Renal cortical epithelial cell (primary cell): ENCODE measurements around the gene MOB3B. TPM values are rescaled to one million over a fixed set of nuclear protein-coding genes. Genes with fewer than 3 reads are reported as not detected.

Experiments
- DNase-seq: peaks from one replicate; pipeline ENCODE4 v3.0.0-alpha.2; 2011; ENCODE audit warnings: low read depth
- total RNA-seq: library from RNA; depleted of rRNA; stranded (reverse); fragments of >200 nt; gene quantifications from 2 replicates; pipeline ENCODE4 v1.2.3, GENCODE V29; 2014

Gene MOB3B
- total RNA-seq, 1 donor from 2014 or later, result 1.4 TPM

DNA sequence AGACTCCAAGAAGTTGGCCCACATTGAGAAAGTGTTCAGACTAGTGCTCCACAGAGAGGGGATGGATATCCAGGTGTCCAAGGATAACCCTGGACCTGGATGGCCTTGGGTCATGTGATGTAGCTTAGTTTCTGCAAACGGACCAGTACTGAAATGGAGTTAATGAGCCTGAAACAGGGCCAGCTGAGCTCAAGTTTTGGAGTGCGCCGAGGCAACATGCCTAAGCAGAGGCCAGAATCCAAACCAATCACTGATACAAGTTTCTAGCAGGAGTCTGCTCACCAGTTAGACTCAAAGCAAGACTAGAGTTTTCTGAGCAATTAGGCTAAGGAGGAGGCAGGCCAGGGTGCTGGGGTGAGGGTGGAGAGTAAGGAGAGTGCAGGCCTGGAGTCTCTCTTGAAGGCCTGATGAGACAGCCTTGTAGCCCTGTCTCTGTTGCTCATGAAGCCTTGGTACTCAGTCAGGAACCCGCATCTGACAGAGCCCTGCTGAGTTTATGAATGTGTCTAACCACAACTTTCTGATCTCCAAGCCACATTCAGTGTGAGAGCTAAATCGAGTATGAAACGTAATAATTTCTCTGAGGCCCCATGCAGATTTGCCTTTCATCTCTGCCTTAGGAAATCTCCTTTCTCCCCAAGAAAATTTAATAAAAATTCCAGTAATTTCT lies 163.8 kb downstream of the MOB3B start:
- DNase-seq, result no peak

DNA sequence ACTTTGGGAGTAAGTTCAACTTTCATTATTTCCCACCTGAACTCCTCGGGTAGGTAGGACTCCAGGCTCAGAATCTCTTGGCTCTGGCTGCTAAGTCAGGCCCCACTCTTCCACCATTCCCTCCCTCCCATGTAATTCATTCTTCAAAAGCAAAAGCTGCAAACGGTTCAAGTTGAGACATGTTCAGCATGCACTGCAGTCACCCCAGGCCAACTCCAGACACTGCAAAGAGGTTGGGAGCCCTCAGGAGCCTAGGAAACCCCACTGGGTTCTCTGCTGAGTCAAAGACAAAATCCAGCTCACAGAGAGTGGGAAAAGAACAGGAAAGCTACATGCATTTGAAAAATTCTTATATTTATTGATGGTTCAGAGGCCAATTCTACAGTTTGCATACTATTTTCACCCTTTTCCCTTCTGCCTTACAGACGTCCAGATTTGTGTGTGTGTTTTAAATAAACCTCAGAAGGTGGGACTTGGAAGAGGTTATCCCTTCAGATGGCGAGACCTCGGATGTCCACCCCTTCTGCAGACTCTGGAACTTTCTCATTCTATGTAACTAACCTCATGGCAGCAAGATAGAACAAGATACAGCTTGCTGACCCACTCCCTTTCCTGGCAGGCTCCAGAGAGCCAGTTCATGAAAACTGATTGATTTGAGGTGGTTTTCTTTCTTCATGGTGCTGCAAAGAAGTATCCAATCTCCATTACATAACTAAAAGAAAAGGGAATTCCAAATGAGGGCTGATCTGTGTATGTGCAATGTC lies 167.0 kb downstream of the MOB3B start:
- DNase-seq, result no peak

DNA sequence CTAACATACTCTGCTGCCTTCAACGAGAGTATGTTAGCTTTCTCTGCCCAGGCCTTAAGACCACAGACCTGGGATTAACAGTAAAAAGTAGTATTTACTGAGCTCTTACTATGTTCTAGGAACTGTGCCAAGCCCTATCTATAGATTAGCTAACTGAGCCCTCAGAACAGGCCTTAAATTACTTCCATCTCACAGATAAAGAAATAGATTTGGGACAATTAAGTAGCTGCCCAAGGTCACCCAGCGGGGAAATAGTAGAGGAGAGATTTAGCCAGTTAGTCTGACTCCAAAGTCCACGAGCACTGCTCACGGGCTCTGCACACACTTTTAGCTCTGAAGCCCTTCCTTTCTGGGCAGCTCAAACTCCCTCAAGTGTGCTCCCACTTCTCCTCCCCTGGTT lies 168.1 kb downstream of the MOB3B start:
- DNase-seq, result no peak

DNA sequence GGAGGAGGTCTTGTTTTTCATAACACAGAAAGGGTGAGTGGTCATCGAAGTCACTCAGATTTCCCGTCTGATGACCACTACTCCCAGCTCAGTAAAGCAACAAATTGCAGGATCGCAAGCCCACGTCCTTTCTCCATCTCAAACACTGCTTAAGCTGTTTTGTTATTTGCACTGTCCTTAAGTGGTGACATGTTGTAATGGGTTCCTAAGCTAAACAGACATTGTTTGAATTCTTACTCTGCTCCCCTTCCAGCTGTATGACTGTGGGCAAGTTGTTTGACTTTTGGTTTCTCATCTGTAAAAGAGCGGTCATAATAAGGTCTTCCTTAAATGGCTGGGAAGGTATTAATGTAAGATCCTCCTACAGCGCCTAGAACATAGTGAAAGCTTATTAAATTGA lies 169.9 kb downstream of the MOB3B start:
- no peak for DNase-seq

DNA sequence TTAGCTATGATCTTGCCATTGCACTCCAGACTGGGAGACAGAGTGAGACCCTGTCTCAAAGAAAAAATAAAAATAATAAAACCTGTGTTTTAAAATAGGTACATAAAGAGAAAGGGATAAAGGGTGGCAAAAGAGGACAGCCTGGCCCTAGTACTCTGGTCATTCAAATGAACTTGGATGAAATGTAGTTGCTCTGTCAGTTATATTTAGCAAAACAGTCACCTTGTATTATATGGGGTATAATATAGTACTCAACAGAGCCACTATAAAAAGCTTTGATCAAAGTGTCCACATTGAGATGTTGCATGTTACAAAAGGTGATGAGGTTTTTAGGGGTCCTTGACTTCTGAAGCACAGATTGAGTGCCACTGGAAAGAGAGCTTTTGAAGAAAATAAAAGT lies 171.6 kb downstream of the MOB3B start:
- no peak for DNase-seq

DNA sequence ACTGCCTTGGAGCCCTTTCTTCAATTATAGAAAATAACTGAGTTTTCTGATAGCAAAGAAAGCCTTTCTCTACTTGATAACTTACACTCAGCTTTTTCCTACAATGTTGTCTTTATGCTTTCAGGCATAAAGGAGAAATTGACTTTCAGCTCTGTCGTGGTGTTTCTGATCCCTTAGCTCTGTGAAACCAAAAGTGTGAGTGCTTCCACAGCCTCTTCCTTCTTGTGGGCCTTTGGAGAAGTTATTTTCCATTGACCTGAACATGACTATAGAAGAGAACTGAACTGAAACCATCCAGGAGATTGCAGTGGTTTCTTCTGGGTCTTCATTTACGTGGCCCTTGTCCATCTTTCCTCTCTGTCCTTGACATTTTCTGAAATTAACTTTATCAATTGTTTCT lies 173.2 kb downstream of the MOB3B start:
- no peak for DNase-seq

DNA sequence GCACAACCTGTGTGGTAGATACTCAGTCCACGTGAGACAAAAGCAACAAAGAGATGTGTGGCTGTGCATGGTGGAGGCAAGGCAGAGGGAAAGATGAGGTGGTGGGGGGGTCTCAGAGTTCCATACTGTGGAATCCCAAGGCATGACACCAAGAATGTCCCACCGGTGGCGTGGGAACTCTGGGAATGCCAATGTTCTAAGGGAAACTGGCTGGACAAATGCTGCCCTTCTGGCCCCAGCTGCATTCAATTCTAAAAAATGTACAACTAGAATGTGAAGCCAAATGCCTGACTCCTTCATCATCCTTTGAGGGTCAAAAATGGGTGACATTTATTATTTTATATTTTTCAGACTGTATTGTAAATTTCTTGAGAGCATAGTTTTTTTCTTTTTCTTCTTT lies 174.4 kb downstream of the MOB3B start:
- no peak for DNase-seq

DNA sequence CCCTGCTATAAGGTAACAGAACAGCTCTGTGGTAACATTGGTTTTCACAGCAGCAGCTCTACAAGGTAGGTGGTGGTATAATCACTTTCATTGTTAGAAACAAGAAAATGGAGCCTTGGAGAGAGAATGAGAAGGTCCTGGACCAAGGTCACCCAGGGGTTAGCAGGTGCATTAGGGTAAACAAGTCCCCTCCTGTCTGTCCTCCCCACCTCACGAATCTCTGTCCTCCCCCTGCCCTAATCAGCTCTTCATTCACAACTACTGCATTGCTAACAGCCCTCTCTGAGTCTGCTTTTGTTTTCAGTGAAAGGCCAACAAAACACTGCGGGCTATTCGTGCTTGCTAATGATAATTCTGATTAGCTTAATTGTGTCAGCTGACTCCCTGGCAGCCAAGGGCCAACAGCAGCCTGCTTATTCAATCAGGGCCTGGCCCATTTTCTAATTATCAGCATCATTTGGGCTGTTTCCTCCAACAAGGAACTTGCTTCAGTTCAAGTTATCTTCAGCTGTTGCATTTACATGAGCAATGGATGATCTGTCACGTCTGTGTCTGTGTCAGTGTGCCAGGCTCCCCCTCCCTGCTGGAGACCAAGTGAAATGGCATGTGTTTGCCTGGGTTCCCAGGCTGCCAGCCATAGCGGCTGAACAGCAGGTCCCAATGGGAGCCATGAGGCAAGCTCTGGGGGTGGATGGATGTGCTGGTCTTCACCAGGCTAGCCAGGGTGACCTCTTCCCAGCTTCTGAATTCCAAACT lies 176.0 kb downstream of the MOB3B start:
- DNase-seq, result no peak

DNA sequence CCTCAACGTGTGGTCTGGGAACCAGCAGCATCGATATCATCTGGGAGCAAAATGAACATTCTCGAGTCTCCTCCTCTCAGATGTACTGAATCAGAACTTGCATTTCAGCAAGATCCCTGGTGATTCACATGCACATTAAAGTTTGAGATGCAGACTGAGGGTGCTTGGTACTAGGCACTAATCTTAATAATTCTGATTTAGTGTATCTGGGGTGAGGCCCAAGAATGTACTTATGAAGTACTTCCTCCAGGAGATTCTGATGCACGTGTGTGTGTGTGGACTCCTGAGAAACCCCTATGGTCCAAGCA lies 176.5 kb downstream of the MOB3B start:
- no peak for DNase-seq

DNA sequence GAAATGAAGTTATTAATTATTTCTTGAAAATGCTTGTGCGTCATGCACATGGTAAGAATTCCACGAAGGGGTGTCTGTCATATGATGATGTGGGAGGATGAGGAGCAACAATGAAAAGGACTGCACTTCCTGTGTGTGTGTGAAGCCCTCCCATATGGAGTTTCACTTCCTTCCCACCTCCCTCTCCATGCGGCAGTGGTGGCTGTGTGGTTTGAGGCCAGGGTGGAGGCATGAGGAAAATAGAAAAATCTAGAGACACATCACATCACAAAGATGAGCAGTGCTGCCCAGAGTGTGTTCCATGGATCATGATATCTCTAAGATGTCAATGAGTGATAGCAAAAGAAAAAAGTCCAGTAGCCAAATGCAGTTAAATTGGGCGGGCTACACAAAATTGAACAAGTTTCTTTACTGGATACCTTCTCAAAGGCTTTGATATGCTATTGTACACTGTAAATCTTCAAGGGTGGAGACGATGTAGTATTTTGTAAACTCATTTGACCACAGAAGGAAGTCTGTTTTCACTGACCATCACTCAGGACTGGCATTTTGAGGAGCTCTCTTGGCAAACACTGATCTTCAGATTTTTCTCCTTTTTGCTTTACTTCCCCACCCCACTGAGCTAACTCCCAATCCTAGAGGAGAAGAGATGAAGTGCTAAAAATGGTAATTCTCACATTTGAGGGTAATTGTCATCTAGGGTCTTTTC lies 177.0 kb downstream of the MOB3B start:
- no peak for DNase-seq

DNA sequence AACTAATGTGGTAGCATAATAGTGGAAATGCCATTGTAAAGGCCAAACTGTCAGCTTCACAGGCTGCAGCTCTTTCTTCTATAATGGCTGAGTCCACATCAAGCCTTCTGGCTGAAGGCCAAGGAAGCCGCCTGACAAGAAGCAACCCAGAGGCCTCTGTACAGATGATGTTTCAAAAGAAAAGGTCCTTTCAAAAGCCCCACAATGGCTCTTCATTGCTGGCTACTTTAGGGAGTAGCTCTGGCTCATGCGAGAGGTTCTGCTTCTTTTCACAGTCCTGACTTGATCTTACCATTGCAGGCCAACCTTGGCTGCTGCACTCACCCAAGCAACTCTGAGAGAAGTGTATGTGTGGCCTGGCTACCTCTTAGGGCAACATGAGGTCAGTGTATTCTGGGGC lies 178.2 kb downstream of the MOB3B start:
- DNase-seq, result no peak

DNA sequence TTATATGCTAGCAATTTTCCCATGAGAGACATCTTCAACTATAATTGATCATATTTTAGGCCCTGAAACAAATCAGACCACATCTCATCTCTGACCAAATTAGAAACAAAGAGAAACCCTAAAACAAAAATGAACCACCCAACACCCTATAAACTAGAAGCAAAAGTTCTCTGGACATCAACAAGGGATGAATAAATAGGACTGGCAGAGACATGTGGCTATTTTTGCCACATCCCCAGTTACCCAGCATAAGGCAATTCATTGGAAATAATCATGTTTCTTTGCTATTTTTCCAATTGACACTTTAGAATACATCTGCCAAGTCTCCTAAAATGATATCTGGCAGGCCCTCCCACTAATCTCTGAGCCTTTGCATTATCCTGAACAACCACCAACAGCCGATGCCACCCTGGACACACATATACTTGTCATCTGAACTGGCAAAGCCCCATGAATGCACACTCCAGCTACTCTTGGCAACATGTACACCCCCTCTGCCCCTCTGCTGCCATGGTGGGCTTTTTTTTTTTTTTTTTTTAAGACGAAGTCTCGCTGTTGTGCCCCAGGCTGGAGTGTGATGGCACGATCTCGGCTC lies 179.1 kb downstream of the MOB3B start:
- no peak for DNase-seq

DNA sequence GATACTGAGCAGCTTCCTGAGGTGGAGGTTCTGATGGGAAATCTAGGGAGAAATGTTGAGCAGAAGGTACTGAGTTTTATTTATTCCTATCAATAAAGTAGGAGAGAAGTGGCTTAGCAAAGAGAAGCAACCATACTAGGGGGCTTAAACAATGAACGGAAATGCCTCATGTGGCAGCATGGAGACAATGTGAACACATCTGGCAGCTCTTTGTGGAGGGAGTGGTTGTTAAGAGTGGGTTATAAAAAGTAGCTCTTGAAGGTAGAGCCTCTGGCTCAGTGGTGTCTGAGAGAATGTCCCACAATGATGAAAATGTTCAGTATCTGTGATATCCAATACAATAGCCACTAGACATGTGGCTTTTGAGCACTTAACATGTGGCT lies 179.9 kb downstream of the MOB3B start:
- no peak for DNase-seq

DNA sequence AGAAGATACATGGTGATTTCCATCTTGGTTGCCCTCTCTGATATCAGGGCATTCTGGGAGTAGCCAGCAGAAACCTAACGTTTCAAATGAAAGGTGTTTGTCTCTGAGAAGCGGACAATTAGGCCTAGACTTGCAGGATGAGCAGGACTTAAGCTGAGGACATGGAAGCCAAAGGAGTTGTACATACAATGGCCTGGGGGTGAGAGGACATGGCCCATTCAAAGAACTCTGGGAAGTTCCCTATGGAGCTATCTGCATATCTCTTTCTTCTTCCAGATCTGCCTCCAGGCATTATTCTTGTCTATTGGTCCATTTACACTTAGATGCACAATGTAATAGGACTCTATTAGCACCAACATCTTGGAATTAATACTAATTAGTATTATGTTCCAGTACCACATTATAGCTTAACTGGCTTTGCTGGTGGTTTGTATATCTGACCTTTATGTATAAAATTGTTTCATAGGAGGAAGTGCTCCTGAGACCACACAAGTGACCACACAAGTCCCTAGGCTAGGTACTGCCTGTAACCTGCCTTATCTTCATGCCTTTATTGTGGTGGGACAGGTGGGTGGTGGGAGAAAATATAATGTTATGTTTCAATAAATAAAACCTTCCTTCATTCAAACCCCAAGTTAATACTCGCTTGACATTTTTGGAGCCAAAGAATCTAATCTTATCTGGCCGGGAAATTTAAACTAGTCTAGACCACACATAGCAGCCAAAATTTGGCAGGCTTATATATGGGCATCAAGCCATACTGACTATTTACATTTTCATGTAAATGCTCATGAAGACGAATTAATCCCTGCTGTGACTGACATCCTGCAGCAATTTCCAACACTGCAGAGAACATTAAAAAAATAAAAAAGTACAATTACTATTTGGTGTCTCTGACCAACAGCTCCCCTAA lies 180.6 kb downstream of the MOB3B start:
- DNase-seq, result no peak

DNA sequence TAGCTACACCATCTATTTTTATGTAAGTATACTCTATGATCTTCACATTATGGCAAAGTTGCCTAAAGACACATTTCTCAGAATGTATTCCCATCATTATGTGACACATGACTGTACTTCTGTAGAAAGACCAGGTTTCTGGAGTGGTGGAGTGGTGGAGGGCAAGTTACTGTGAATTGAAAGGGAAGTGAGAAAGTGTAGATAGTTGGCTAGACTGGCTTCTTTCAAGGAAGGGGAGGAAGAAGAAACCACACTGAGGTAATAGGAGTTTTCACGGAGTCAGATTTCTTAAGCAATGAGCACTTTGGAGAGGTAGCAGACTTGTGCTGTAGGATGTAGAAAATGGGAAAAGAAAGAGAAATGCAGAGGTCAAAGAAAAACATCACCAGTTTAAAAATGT lies 181.7 kb downstream of the MOB3B start:
- DNase-seq, result no peak

DNA sequence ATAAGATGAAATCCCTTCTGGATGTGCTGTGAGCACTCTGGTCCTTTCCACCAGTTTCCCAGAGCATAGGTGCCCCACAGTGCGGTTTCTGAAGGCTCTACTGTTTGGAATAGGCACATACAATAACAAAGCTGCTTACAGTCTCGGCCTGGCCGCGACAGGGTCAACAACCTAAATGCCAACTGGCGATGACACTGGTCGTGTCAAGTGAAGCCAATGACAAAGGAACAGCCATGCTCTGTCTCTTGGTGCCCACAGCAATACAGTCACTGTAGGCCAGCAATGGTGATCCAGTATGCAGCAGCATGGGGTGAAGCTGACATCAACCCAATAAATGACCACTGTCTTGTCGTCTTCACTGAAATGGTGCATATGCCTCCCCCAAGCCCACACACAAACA lies 184.8 kb downstream of the MOB3B start:
- DNase-seq, result no peak

DNA sequence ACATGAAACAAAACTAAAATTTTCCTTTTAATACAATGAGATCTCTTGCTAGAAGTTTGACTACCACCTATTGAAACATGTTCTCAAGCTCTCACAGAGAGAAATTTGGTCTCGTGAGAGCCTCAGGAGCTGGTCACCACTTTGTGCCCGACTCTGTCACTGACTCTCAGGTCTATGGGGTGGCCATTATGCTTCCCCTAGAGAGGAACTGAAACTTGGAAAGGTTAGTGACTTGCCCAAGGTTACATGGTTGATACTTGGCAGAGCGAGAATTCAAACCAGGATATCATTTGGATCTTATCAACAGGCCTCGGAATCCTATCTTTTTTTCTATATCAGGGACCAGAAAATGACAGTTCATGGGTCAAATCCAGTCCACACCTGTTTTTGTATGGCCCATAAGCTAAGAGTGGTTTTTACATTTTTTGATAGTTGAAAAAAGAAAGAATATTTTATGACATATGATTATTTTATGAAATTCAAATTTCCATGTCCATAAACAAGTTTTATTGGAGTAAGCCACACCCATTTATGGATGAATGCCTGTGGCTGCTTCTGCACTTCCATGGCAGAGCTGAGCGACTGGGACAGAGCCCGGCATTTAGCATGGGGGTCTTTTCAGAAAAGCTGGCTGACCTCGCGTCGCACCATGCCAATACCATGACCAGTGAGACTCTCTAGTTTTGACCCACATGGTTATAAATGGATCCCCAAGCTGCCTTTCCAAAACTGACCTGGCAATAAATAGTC lies 187.9 kb downstream of the MOB3B start:
- no peak for DNase-seq

DNA sequence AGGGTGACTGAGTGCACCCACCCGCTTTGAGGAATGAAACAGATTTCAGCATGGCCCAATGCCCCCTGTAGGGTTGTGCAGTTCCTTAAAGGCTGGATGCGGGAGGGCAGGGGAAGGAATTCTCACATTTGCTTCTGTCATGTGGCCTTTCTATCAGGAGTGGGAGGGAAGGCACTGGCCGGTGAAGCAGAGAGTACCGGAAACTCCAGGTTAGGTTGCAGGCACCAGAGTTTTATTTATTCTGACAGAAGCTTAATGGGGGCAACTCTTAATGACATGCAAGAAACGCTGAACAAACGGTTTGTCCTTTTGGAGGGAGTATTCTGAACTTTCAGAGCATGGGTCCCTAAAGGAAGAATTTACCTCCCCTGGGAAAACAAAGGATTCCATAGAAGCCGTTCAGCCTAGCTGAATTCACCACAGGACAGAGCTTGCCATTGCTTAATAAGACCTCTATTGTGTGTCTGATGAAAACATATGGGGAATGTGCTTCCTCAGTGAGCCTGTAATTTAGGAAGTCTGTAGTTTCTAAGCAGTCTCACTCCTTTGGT lies 188.6 kb downstream of the MOB3B start:
- DNase-seq, result peak; percentile 71

DNA sequence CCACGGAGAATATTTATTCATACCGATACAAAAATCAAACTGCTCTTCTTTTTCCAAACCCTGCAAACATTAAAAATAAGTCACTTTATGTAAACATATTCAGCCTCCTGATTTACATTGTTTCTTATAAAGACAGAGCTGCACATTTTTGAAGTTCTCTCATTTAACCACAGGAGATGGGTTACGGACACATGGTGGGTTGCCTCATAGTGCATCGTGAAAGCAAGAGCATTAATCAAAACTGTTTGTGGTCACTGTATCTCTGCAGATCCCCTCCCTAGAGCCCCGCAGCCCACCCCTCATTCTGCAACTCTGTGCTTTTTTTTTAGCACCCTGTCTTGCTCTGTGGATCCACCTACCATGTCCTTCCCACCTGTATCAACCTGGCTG lies 189.3 kb downstream of the MOB3B start:
- no peak for DNase-seq

DNA sequence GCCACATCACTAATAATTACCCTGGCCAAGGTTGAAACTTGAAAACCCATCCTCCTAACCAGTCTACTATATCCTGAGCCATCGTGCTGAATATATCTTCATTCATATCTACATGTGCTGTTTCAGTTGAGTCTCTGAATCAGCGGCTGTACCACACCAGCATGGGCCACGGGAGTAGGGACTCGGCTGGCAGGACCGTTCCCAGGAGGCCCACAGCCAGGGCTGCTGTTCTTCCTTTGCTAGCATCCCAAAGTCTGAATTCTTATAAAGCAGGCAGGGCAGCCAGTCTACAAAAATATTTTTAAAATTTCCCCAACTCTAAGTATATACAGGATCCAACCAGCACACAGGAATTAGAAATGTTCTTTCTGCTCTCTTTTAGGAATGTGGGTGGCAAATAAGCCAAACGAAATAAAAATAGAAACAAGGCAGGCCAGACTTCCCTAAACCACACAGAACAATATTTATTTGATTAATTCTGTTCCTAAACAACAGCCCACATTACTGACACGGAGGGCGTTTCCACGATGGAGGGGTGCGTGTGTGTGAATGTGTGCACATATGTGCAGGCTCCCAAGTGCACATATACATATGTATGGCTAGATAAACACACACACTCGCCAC lies 189.8 kb downstream of the MOB3B start:
- peak; percentile 33 for DNase-seq
